ENCODE measurements around the gene CYTH2.

The CYTH2 gene, protein sequence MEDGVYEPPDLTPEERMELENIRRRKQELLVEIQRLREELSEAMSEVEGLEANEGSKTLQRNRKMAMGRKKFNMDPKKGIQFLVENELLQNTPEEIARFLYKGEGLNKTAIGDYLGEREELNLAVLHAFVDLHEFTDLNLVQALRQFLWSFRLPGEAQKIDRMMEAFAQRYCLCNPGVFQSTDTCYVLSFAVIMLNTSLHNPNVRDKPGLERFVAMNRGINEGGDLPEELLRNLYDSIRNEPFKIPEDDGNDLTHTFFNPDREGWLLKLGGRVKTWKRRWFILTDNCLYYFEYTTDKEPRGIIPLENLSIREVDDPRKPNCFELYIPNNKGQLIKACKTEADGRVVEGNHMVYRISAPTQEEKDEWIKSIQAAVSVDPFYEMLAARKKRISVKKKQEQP

DNA sequence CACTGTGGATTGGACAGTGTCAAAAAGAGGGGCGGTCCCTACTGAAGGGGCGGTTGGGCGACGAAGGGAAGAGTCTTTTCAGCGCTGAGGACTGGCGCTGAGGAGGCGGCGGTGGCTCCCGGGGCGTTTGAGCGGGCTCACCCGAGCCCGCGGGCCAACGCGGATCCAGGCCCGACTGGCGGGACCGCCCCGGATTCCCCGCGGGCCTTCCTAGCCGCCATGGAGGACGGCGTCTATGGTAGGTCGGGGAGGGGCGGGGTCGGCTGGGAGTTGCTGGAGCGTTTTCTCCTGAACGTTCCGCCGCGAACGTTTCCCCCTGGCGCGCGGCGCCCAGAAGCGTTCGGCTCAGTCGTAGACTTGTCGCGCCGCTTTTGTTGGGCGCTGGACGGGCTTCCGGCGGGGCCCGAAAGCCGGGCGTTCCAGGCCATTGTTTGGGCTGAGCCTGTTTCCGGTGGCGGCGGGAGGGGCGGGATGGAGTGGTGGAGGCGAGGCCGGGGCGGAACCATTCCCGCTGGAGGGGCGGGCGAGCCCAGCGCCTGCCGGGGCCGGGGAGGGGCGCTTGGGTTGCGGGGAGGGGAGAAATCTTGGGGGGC is at the start of gene CYTH2:
TSS of gene CYTH2 (plus strand) at position 81 of the 593 bp plus-strand sequence. CDS start at position 220, 139 bp downstream.
- peak; percentile 88 for DNase-seq

DNA sequence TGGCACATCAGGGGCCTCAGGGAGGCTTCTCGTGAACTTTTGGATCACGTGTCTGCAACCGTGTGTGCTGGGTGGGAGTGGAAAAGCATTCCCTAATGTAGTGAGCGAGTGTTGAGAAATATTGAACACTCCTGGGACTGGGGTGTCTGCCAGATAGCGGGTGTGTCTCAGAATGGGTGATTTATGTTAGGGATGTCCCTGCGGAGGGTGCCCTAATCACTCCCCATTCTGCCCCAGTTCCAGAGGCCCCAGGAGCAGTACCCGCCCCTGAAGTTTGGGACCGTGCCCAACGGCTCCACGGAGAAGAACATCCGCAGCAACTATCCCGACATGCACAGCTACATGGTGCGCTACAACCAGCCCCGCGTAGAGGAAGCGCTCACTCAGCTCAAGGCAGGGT is 47.6 kb upstream of the CYTH2 start:
- DNase-seq = no peak

DNA sequence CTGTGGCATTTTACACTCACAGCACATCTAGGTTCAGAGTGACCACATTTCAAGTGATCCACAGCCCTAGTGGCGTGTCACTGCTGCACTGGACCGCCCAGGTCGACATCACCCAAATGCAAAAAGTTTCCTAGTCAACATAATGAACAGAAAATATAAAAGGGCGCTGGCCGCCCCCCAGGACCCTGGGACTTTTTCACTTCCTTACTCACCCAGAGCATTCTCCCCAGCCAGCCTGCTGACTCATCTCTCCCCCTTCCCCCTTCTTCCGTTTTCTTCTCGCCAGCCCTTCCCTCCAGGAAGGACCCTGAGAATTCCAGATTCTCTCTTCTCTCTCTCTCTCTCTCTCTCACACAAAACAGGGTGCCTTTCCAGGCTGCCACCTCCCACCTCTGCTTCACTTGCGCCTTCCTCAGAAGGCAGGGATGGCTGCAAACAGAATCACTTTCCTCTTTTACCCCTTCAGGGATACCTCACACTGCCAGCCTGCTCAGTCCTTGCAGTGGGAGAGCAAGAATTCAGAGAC is 44.4 kb upstream of the CYTH2 start:
- DNase-seq = no peak

DNA sequence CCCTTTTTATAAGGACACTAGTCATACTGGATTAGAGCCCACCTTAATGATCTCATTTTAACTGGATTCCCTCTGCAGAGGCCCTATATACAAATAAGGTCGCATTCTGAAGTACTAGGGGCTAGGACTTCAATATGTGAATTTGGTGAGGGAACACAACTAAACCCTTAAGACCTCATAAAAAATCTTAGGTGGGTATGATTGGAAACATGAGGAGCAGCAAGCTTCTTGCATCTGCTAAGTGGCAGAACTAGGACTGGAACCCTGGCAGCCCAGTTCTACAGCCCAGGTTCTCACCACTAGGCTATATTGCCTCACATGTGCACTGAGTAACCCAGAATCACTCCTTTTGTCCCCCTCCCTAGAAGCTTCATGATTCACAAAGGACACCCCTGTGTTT is 40.5 kb upstream of the CYTH2 start:
- no peak for DNase-seq

DNA sequence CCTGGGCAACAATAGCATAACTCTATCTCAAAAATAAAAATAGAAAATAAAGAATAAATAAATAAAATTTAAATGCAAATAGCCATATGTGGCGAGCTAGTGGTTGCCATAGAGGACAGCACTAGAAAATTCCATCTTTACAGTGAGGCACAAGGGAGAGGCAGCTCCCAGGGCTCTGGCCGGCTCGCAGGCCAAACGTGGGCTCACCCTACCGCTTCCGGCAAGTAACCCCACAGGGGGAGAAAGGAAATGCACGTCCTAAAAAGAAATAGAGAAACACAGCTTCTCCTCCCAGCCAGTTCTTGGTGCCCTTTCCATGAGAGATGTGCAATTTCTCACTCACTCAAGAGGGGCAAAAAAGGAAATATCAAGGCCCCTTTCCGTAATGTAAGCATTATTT is 35.8 kb upstream of the CYTH2 start:
- DNase-seq = no peak

DNA sequence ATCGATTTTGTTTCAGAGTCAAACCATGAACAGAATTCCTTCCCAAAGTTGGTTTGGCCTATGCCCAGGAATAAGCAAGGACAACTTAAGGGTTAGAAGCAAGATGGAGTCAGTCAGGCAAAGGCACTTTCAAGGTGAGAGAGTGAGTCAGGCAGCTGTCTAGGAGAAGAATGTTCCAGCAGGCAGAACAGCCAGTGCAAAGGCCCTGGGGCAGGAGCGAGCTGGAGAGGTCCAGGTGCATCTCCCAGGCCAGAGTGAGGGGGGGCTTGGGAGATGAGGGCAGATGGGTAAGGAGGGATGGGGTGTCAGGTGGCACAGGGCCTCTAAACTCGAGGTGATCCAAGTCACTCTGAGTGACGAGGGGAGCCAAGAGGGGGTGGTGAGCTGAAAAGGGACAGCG is 32.6 kb upstream of the CYTH2 start:
- no peak for DNase-seq

DNA sequence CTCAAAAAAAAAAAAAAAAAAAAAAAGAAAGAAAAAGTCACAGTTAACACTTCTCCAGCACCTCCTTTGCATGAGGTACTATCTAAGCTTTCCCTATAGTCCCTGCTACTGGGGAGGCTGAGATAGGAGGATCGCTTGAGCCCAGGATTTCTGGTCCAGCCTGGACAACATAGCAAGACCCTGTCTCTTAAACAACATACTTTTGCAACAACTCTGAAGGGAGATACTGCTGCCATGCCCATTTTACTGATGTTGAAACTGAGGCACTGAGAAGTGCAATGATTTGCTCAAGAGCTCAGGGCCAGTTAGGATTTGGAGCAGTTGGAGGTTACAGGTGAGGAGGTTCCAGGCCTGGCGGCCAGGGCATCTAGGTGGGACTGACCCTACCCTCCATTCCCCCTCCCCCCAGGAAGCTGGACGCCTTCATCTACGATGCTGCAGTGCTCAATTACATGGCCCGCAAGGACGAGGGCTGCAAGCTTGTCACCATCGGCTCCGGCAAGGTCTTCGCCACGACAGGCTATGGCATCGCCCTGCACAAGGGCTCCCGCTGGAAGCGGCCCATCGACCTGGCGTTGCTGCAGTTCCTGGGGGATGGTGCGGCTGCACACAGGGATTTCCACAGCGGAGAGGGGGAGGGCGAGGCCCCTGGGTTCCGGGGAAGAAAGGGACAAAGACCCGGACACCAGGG is 27.7 kb upstream of the CYTH2 start:
- no peak for DNase-seq

DNA sequence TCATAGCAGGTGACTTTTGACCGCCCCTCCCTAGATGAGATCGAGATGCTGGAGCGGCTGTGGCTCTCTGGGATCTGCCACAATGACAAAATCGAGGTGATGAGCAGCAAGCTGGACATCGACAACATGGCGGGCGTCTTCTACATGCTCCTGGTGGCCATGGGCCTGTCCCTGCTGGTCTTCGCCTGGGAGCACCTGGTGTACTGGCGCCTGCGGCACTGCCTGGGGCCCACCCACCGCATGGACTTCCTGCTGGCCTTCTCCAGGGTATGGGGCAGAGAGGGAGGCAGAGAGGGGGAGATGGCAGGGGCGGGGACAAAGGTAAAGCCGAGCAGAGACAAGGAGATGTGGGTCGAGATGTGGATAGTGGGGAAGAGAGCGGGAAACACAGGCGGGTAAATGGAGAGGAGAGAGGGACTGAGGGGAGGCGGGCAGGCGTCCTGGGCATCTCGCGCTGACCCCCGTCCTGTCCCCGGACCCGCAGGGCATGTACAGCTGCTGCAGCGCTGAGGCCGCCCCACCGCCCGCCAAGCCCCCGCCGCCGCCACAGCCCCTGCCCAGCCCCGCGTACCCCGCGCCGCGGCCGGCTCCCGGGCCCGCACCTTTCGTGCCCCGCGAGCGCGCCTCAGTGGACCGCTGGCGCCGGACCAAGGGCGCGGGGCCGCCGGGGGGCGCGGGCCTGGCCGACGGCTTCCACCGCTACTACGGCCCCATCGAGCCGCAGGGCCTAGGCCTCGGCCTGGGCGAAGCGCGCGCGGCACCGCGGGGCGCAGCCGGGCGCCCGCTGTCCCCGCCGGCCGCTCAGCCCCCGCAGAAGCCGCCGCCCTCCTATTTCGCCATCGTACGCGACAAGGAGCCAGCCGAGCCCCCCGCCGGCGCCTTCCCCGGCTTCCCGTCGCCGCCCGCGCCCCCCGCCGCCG is 26.8 kb upstream of the CYTH2 start:
- DNase-seq = no peak

DNA sequence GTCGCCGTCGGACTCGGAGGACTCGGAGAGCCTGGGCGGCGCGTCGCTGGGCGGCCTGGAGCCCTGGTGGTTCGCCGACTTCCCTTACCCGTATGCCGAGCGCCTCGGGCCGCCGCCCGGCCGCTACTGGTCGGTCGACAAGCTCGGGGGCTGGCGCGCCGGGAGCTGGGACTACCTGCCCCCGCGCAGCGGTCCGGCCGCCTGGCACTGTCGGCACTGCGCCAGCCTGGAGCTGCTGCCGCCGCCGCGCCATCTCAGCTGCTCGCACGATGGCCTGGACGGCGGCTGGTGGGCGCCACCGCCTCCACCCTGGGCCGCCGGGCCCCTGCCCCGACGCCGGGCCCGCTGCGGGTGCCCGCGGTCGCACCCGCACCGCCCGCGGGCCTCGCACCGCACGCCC is 25.9 kb upstream of the CYTH2 start:
- DNase-seq = peak; percentile 24

DNA sequence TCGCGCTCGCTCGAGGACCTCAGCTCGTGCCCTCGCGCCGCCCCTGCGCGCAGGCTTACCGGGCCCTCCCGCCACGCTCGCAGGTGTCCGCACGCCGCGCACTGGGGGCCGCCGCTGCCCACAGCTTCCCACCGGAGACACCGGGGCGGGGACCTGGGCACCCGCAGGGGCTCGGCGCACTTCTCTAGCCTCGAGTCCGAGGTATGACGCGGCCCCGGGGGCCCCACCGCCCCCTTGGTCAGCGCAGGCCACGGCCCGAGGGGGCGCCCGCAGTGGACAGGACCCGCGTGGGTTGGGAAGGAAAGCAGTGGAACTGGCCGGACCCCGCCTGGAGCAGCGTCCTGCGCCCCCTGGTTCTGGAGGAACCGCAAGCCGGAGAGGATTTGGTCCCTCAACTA is 25.4 kb upstream of the CYTH2 start:
- no peak for DNase-seq

DNA sequence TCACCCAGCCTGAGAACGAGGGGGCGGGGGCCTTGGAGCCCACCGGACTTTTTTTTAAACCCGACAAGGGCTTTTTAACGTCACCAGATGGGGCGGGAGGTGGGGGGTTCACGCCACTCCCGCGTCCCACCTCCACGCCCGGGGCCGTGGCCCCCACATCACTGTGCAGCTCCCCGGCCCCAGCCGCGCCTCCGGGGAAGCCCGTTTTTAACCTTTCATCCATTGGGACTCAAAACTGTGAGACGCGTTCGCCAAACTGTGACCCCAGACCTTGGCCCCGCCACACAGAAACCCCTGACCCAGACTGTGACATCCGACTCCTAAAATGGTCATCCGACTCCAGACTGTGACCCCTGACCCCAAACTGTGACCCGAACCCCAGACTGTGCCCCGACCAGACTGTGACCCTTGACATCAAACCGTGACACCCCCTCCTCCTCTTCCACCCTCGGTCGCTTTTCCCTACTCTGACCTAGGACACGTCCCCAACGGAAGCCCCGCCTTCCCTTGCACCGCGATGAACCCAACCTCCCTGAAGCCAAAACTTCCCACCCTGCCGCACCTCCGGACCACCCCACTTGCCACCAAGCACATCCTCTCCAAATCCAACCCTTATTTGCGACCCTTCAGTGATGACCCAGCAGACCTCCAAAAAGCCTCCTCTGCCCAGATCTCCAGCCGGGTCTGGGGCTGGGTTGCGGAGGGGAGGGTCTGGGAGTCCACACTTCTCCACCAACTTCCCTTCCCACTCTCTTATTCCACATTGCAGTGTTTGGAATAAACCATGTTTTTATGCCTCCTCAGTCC is 24.8 kb upstream of the CYTH2 start:
- no peak for DNase-seq

DNA sequence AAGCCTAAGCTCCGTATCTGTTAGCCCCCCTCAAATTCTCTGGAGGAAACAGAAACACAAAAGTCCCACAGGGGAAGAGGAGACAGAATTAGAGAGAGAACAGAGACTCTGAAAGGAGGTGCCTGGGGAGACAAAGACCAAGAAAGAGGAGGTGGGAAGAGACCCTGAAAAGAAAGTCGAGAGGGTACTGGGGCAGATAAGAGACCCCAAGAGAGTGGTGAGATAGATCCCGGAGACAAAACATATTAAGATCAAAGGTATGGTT is 24.3 kb upstream of the CYTH2 start:
- no peak for DNase-seq

DNA sequence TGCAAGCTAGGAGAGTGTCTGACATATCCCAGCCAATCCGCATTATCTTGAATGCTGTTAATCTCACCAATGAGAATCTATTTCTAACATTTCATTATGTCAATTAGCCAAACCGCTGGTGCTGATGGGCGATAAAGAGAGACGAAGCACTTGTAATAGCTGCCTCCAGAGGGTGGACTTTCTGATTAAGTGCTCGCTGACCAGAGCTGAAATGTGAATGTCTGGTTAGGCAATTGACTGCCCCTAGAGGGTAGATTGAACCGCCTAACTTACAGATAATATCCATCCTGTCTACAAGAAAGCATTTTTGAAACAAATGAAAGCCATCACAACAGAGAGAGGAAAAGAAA is 23.9 kb upstream of the CYTH2 start:
- peak; percentile 19 for DNase-seq

DNA sequence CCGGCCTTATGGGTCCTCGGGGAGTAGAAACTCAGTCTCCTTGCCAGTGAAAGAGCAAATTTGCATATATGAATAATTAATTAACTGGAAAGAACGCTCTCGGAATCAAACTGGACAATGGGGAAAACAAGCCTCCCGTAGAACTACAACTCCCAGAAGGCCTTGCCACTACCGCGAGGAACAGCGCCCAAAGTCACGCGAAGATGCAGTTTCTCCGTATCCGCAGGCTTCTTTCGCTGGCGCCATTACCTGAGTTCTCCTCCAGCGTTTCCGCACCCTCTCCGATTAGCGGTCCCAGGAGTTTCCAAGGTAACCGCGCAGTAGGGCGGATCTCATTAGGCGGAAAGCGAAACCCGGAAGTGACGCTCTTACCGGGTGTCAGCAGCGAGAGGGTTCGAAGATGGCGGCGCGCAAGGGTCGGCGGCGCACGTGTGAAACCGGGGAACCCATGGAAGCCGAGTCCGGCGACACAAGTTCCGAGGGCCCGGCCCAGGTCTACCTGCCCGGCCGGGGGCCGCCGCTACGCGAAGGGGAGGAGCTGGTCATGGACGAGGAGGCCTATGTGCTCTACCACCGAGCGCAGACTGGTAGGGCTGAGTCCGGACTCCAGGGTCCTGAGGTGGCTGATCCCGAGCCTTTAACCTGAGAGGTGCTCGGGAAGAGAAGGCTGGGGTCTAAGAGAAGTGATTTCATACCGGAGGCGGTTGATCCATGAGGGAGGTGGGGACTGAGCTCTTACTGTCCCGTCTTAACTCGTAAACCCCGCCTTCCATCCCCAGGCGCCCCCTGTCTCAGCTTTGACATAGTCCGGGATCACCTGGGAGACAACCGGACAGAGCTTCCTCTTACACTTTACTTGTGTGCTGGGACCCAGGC is 23.3 kb upstream of the CYTH2 start, which contains the start of gene GRWD1:
TSS of gene GRWD1 (plus strand) at position 378 of the 876 bp plus-strand sequence. CDS start at position 401, 23 bp downstream.
- peak; percentile 96 for DNase-seq

DNA sequence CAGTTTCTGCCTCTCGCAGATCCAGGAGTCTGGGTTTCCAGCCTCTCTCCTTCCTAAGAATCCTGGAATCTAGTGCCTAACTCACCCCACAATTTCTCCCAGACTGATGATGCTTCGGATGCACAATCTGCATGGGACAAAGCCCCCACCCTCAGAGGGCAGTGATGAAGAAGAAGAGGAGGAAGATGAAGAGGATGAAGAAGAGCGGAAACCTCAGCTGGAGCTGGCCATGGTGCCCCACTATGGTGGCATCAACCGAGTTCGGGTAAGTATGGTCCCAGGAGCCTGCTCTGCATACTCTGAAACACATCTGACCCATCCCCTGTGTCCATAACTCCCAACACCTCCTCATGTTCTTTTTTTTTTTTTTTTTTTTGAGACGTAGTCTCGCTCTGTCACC is 22.6 kb upstream of the CYTH2 start:
- no peak for DNase-seq

DNA sequence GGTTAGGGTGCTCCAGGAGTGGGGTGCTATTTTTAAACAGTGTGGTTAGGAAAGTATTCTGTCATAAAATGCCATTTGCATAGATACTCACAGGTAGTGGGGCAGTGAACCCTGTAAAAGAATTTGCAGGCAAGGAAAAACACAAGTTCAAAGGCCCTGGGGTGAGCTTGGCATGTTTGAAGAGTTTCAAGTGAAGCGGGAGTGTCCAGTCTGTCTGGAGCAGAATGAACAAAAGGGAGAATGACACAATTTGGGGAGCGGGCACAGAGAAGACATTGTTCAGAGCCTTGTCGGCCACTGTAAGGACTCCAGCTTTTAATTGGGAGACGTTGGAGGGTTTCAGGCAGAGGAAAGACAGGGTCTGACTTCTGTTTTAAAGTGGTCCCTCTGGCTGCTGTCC is 20.6 kb upstream of the CYTH2 start:
- DNase-seq = no peak

DNA sequence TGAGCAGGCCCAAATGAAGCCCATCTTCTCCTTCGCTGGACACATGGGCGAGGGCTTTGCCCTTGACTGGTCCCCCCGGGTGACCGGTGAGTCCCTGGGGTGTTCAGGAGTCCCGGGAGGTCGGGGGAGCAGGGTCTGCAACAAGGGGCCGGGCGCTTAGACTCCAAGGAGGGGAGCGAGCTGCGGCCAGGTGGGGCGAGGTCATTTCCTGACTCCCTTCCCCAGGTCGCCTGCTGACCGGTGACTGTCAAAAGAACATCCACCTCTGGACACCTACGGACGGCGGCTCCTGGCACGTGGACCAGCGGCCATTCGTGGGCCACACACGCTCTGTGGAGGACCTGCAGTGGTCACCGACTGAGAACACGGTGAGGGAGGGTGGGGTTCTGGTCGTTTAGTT is 18.7 kb upstream of the CYTH2 start:
- no peak for DNase-seq

DNA sequence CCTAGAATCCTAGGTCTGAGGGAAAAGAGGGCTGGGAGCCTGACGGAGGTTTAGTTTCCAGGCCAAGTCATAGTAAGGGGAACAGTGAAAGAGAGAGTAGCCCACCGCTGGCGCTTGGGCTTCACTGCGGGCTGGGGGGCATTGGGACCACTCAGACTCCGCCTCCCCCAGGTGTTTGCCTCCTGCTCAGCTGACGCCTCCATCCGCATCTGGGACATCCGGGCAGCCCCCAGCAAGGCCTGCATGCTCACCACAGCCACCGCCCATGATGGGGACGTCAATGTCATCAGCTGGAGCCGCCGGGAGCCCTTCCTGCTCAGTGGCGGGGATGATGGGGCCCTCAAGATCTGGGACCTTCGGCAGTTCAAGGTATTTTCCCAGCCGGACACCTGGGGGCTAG is 18.3 kb upstream of the CYTH2 start:
- DNase-seq = no peak

DNA sequence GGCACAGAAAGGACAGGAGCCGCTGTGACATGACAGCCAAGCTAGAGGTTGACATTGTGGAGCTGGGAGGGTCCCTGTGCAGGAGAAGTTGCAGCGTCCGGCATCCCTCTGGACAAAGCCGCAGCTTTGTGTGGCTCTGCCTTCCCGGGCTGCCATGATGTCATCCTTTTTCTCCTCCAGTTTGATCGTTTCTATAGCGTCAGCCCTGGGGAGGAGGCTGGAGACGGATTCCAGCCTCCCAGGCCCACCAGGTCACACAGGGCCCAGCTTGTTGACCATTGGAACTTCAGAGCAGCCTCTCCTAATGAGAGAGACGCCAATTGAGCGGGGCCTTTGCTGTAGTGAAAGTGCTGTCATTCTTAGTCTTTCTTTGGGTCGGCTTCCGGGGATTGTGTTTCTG is 17.5 kb upstream of the CYTH2 start:
- DNase-seq = no peak

DNA sequence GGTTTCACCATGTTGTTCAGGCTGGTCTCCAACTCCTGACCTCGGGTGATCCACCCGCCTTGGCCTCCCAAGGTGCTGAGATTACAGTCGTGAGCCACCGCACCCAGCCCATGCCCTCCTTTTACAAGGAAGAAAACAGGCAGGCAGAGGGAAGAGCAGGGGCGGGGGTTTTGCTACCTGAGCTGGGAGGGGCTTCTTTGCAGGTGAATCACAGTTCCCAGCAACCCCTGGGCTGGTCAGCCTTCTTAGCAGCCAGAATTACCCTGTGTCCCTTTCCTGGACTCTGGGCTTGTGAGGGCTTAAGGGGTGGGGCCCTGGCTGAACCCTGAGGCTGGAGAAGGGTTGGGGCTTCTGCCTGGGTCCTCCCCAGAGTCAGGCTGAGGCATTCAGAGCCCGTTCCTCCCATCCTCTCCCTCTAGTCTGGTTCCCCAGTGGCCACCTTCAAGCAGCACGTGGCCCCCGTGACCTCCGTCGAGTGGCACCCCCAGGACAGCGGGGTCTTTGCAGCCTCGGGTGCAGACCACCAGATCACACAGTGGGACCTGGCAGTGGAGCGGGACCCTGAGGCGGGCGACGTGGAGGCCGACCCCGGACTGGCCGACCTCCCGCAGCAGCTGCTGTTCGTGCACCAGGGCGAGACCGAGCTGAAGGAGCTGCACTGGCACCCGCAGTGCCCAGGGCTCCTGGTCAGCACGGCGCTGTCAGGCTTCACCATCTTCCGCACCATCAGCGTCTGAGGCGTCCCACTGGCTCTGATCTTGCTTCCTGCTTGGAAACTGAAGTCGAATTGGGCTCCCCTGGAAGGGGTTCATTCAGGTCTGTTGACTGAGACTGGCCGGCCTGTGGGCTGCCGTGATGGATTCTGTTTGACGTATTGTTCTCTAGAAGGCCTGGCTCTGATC is 16.6 kb upstream of the CYTH2 start:
- DNase-seq = no peak
